Measurements from ENCODE around the gene FAM174C.

FAM174C gene

DNA sequence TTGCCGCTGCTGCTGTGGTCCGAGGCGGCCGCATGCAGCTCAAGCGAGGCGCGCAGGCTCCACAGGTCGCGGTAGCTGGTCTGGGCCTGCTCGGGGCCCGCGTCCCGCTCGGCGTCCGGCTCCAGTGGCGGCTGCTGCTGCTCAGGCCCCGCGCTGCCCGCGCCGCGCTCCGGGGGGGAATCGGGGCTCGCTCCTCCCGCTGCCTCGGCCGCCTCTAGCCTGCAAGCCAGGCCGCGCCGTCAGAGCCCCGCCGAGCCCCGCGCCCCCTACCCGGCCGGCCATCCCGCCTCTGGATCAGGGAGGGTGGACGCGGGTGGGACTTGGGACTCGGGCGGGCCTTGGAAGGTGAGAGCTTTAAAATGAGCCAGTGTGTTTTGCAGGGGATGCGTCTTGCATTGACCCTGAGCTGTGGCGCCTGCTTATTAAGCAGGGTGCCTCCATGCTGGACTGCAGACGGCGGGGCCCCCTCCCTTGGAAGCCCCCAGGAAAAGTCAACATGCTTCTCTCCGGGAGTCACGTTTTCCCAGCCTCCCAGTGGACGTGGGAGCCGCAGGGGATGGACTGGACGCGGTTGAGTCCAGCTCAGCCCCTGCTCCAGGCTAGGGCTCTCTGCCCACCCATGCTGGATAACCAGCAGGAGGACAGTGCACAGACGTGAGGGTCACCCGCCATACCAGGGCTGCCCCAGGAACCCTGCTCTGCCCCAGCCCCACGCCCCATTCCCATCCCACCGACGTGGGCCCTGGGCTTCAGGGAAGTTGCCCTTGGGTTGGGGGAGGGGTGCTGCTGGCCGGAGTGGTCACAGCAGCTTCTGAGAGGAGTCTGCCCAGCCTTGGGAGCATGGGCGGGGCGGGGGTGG lies 45.2 kb upstream of the FAM174C start:
- no peaks in the 10 kb centered on the region for H3K9me2 ChIP-seq (replicated peaks; ENCODE audit: low read depth, low read length)
- no peaks in the 10 kb centered on the region for H3K4me1 ChIP-seq (ENCODE audit: insufficient read depth, low read length, poor library complexity, severe bottlenecking)
- no peaks in the 10 kb centered on the region for H3K79me2 ChIP-seq (ENCODE audit: insufficient read depth, low read length)
- no peaks in the 10 kb centered on the region for H3K27me3 ChIP-seq (ENCODE audit: insufficient read depth, low read length, poor library complexity, severe bottlenecking)
- H3K9me3 ChIP-seq (ENCODE audit: insufficient read depth, low read depth, low read length) = no peaks in the 10 kb centered on the region
- no peak overlapping the region for H3K4me3 ChIP-seq (ENCODE audit: low read length, poor library complexity, severe bottlenecking)
- TF ChIP-seq, protein P1, sequence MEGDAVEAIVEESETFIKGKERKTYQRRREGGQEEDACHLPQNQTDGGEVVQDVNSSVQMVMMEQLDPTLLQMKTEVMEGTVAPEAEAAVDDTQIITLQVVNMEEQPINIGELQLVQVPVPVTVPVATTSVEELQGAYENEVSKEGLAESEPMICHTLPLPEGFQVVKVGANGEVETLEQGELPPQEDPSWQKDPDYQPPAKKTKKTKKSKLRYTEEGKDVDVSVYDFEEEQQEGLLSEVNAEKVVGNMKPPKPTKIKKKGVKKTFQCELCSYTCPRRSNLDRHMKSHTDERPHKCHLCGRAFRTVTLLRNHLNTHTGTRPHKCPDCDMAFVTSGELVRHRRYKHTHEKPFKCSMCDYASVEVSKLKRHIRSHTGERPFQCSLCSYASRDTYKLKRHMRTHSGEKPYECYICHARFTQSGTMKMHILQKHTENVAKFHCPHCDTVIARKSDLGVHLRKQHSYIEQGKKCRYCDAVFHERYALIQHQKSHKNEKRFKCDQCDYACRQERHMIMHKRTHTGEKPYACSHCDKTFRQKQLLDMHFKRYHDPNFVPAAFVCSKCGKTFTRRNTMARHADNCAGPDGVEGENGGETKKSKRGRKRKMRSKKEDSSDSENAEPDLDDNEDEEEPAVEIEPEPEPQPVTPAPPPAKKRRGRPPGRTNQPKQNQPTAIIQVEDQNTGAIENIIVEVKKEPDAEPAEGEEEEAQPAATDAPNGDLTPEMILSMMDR (conservative IDR thresholded peaks at IDR 0.05; ENCODE audit: low read length) = no peak
- TF ChIP-seq EZH2phosphoT487 (IDR thresholded peaks at IDR 0.05; ENCODE audit: borderline replicate concordance) = no peak
- no peaks in the 10 kb centered on the region for H4K20me1 ChIP-seq (ENCODE audit: insufficient read depth, low read length, poor library complexity, severe bottlenecking)
- peaks cover 6% of the 10 kb centered on the region; the same call in 1 of the 2 replicates for H3K36me3 ChIP-seq (ENCODE audit: insufficient read depth, low read length)
- H3K4me2 ChIP-seq (ENCODE audit: low read depth, low read length, poor library complexity, severe bottlenecking) = no peak overlapping the region
- H3K9ac ChIP-seq (ENCODE audit: low read depth, low read length, poor library complexity, severe bottlenecking) = no peak overlapping the region
- H3F3A ChIP-seq (ENCODE audit: low read depth) = no peaks in the 10 kb centered on the region
- no peak overlapping the region for H2AFZ ChIP-seq (ENCODE audit: low read length)

- Histone ChIP-seq H3K79me2 (ENCODE audit: insufficient read depth, low read length) (no peaks in the 10 kb centered on the region), H3K9ac (ENCODE audit: low read depth, low read length, poor library complexity, severe bottlenecking) (no peak overlapping the region), H2AFZ (ENCODE audit: low read length) (no peak overlapping the region), H3K4me1 (ENCODE audit: insufficient read depth, low read length, poor library complexity, severe bottlenecking) (no peaks in the 10 kb centered on the region), H3K27me3 (ENCODE audit: insufficient read depth, low read length, poor library complexity, severe bottlenecking) (no peaks in the 10 kb centered on the region), H4K20me1 (ENCODE audit: insufficient read depth, low read length, poor library complexity, severe bottlenecking) (no peaks in the 10 kb centered on the region), H3K4me3 (ENCODE audit: low read length, poor library complexity, severe bottlenecking) (no peak overlapping the region), H3K36me3 (ENCODE audit: insufficient read depth, low read length) (peaks cover 6% of the 10 kb centered on the region; the same call in 1 of the 2 replicates), H3K9me3 (ENCODE audit: insufficient read depth, low read depth, low read length) (no peaks in the 10 kb centered on the region), H3K4me2 (ENCODE audit: low read depth, low read length, poor library complexity, severe bottlenecking) (no peak overlapping the region), H3F3A (ENCODE audit: low read depth) (no peaks in the 10 kb centered on the region), H3K9me2 (replicated peaks; ENCODE audit: low read depth, low read length) (no peaks in the 10 kb centered on the region)
- TF ChIP-seq EZH2phosphoT487 (IDR thresholded peaks at IDR 0.05; ENCODE audit: borderline replicate concordance) = no peak
- TF ChIP-seq, protein P1 (conservative IDR thresholded peaks at IDR 0.05; ENCODE audit: low read length) = no peak
Observed at GRCh38 chr19:1230783-1231489, 44.4 kb upstream of the FAM174C start.

DNA sequence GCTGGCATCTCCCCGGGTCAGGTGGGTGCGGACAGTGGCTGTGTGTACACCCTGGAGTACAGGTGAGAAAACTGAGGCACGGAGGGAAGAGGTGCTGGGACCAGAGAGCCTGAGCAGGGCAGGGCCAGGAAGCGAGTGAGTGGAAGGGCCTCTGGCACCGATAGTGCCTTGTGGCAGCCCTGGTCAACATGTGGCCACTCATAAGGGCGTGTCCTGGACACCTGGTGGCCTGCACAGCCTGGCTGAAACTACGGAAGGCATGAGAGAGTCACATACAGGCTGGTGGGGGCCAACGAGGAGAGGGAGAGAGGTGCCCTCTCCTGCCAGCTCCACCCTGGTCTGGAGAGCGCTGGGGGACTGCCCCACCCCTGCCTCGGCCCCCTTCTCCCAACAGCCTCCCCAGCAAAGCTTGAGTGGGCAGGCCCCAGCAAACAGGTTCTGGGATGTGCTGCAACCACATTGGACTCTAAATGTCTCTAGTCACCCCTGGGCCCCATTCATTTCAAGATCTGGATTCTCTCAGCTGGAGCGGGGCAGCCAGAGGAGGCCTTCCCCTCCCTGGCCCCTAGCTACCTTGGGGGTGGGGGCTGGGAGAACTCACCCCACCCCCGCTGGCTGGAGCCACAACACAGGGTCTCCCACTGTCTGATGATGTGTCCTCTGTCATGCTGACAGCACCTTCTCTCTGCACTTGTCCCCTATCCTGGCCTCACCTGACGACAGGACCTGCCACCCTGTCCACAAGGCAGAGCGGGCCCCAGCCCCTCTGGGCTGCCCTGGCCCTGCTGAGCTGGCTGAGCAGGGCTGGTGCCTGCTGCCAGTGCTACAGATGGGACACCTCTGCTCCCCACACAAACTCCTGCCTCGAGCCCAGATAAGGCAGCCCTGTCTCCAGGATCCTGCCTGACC lies 43.3 kb upstream of the FAM174C start:
- H3F3A ChIP-seq (ENCODE audit: low read depth) = no peaks in the 10 kb centered on the region
- H3K9me3 ChIP-seq (ENCODE audit: insufficient read depth, low read depth, low read length) = no peaks in the 10 kb centered on the region
- no peak overlapping the region for H3K4me2 ChIP-seq (ENCODE audit: low read depth, low read length, poor library complexity, severe bottlenecking)
- H3K36me3 ChIP-seq (ENCODE audit: insufficient read depth, low read length) = no peaks in the 10 kb centered on the region; the same call in 1 of the 2 replicates
- H2AFZ ChIP-seq (ENCODE audit: low read length) = no peak overlapping the region
- no peaks in the 10 kb centered on the region for H3K4me1 ChIP-seq (ENCODE audit: insufficient read depth, low read length, poor library complexity, severe bottlenecking)
- H4K20me1 ChIP-seq (ENCODE audit: insufficient read depth, low read length, poor library complexity, severe bottlenecking) = no peaks in the 10 kb centered on the region
- no peak overlapping the region for H3K9ac ChIP-seq (ENCODE audit: low read depth, low read length, poor library complexity, severe bottlenecking)
- H3K27me3 ChIP-seq (ENCODE audit: insufficient read depth, low read length, poor library complexity, severe bottlenecking) = no peaks in the 10 kb centered on the region
- H3K9me2 ChIP-seq (replicated peaks; ENCODE audit: low read depth, low read length) = no peaks in the 10 kb centered on the region
- no peaks in the 10 kb centered on the region for H3K79me2 ChIP-seq (ENCODE audit: insufficient read depth, low read length)
- TF ChIP-seq, protein P1 (conservative IDR thresholded peaks at IDR 0.05; ENCODE audit: low read length) = no peak
- TF ChIP-seq EZH2phosphoT487 (IDR thresholded peaks at IDR 0.05; ENCODE audit: borderline replicate concordance) = no peak
- H3K4me3 ChIP-seq (ENCODE audit: low read length, poor library complexity, severe bottlenecking) = no peak overlapping the region

Data from Loucy (cell line).